Stimulated activated naive CD8-positive, alpha-beta T cell treated with anti-CD3 and anti-CD28 coated beads, Interleukin-15, Interleukin-2, amounts not matched to agents 100 ng/mL and 50 ng/mL, for 24 hours (primary cell): ENCODE measurements around the gene CTDNEP1.

ENCODE experiments used
- H3K27ac Mint-ChIP-seq: one replicate; pipeline ENCODE4 v1.8.0; 2021; ENCODE audit warnings: mild to moderate bottlenecking, mixed read lengths
- H3K27me3 Mint-ChIP-seq: one replicate; pipeline ENCODE4 v1.8.0; 2021; ENCODE audit warnings: mixed read lengths
- H3K36me3 Mint-ChIP-seq: one replicate; pipeline ENCODE4 v1.8.0; 2021; ENCODE audit warnings: low read depth, mixed read lengths
- H3K4me1 Mint-ChIP-seq: one replicate; pipeline ENCODE4 v1.8.0; 2021; ENCODE audit warnings: low read depth, mixed read lengths
- H3K4me3 Mint-ChIP-seq: one replicate; pipeline ENCODE4 v1.8.0; 2021; ENCODE audit warnings: mild to moderate bottlenecking, mixed read lengths
- H3K9me3 Mint-ChIP-seq: one replicate; pipeline ENCODE4 v1.8.0; 2021; ENCODE audit warnings: mixed read lengths

Gene CTDNEP1

GRCh38 chr17:7233701-7234082, 17.8 kb downstream of the CTDNEP1 start:
- Mint-ChIP-seq H3K27ac (peak overlapping the region; percentile 92), H3K36me3 (peaks cover 49% of the 10 kb centered on the region), H3K27me3 (no peaks in the 10 kb centered on the region), H3K4me1 (peaks cover 61% of the 10 kb centered on the region), H3K9me3 (no peaks in the 10 kb centered on the region), H3K4me3 (peak overlapping the region; percentile 95)

GRCh38 chr17:7232114-7232513, 19.4 kb downstream of the CTDNEP1 start:
- Mint-ChIP-seq H3K27me3 (no peaks in the 10 kb centered on the region), H3K4me3 (peak overlapping the region; percentile 95), H3K4me1 (peaks cover 66% of the 10 kb centered on the region), H3K36me3 (peaks cover 56% of the 10 kb centered on the region), H3K27ac (peak overlapping the region; percentile 28), H3K9me3 (no peaks in the 10 kb centered on the region)

GRCh38 chr17:7229504-7229903, 22.0 kb downstream of the CTDNEP1 start:
- Mint-ChIP-seq H3K27ac (no peak overlapping the region), H3K4me3 (no peak overlapping the region), H3K9me3 (no peaks in the 10 kb centered on the region), H3K27me3 (no peaks in the 10 kb centered on the region), H3K36me3 (peaks cover 40% of the 10 kb centered on the region), H3K4me1 (peaks cover 40% of the 10 kb centered on the region)

DNA sequence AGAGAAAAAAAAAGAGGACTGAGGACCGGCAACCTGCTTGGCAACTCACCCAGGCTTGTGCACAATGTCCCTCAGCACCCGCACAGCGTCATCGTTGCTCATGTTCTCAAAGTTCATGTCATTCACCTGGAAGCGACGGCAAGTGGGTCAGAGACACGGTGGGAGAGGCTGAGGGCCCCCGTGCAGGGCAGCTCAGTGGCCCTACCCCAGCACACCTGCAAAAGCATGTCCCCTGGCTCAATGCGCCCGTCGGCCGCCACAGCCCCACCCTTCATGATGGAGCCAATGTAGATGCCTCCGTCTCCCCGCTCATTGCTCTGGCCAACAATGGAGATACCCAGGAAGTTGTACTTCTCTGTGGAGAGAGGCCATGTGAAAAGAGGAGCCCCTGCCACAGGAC, 22.6 kb downstream of the CTDNEP1 start:
- Mint-ChIP-seq H3K9me3 (no peaks in the 10 kb centered on the region), H3K36me3 (peaks cover 40% of the 10 kb centered on the region), H3K4me1 (peaks cover 36% of the 10 kb centered on the region), H3K27ac (no peak overlapping the region), H3K27me3 (no peaks in the 10 kb centered on the region), H3K4me3 (no peak overlapping the region)

DNA sequence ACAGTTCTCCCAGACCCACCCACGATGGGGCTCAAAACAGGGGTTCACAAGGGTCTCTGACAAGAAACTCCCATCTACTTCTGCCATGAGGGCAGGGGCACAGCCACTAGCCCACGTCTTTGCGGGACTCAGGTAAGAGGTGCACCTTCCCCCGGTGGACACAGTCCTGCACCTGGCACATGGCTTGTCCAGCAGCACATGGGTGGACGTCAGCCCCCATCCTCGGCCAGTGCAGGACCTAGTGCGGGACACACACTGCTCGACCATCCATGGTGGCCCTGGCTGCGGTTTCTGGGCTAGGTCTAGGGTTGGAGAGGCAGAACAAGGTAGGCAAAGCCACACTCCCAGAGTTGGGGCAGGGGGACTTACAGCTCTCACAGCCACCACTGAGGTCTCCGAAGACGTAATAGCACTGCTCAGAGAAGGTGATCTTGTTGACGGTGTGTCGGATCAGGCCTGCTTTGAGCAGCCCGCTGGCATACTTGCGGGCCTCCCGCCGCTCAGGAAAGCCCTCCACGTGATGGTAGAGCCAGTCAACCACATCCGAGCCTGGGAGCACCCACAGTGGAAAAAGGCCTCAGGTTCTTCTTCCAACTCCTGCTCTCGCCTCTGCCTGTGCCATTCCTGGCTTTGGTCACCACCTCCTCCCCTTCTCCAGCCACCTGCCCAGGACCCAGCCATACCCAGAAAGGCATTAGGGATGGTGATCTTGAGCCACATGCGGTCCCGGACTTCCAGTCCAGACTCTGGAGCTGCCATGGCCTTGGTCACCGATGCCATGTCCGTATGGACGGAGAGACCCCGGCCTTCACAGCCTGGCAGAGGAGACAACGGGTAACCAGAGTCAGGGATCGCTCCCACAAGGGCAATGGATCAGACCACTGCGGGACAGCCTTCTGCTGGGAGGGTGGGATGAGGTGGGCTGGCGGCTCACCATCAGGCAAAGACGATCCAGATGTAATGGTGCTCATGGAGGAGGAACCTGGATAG, 24.5 kb downstream of the CTDNEP1 start:
- H3K27me3 Mint-ChIP-seq: no peaks in the 10 kb centered on the region
- no peaks in the 10 kb centered on the region for H3K9me3 Mint-ChIP-seq
- peaks cover 40% of the 10 kb centered on the region for H3K36me3 Mint-ChIP-seq
- H3K27ac Mint-ChIP-seq: no peak overlapping the region
- H3K4me3 Mint-ChIP-seq: no peak overlapping the region
- H3K4me1 Mint-ChIP-seq: peaks cover 19% of the 10 kb centered on the region

- no peaks in the 10 kb centered on the region for H3K27me3 Mint-ChIP-seq
- H3K36me3 Mint-ChIP-seq: peaks cover 38% of the 10 kb centered on the region
- no peaks in the 10 kb centered on the region for H3K9me3 Mint-ChIP-seq
- H3K27ac Mint-ChIP-seq: no peak overlapping the region
- H3K4me1 Mint-ChIP-seq: peaks cover 21% of the 10 kb centered on the region
- no peak overlapping the region for H3K4me3 Mint-ChIP-seq
These were observed 25.7 kb downstream of the CTDNEP1 start for GRCh38 chr17:7225711-7226331.

GRCh38 chr17:7224661-7225111, 26.8 kb downstream of the CTDNEP1 start:
- peaks cover 38% of the 10 kb centered on the region for H3K36me3 Mint-ChIP-seq
- no peak overlapping the region for H3K4me3 Mint-ChIP-seq
- H3K4me1 Mint-ChIP-seq: peaks cover 28% of the 10 kb centered on the region
- no peaks in the 10 kb centered on the region for H3K9me3 Mint-ChIP-seq
- H3K27ac Mint-ChIP-seq: no peak overlapping the region
- H3K27me3 Mint-ChIP-seq: no peaks in the 10 kb centered on the region

- Mint-ChIP-seq H3K4me3 (no peak overlapping the region), H3K36me3 (peaks cover 33% of the 10 kb centered on the region), H3K9me3 (no peaks in the 10 kb centered on the region), H3K27me3 (no peaks in the 10 kb centered on the region), H3K4me1 (peaks cover 33% of the 10 kb centered on the region), H3K27ac (no peak overlapping the region)
These were observed 27.4 kb downstream of the CTDNEP1 start for GRCh38 chr17:7224110-7224509.

- H3K27ac Mint-ChIP-seq: no peak overlapping the region
- H3K36me3 Mint-ChIP-seq: peaks cover 26% of the 10 kb centered on the region
- H3K4me3 Mint-ChIP-seq: no peak overlapping the region
These were observed 28.2 kb downstream of the CTDNEP1 start for GRCh38 chr17:7223375-7223774.

DNA sequence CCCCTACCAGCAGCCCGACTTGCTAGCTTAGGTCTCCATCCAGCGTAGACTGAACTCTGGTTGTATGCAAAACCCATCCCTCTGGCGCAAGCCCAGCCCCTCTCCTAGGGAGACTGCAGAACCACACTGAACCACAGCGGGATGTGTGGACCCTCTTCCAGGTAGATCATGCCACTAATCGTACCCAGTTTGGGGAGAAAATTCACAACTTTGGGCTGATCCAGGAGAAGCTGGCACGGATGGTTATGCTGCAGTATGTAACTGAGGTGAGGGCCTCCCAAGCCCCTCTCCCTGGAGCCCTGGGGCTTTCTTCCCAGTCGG, 28.6 kb downstream of the CTDNEP1 start:
- H3K9me3 Mint-ChIP-seq: no peaks in the 10 kb centered on the region
- peaks cover 33% of the 10 kb centered on the region for H3K4me1 Mint-ChIP-seq
- no peak overlapping the region for H3K27ac Mint-ChIP-seq
- no peak overlapping the region for H3K4me3 Mint-ChIP-seq
- H3K27me3 Mint-ChIP-seq: no peaks in the 10 kb centered on the region
- peaks cover 22% of the 10 kb centered on the region for H3K36me3 Mint-ChIP-seq

More at GRCh38 chr17:7223375-7223774, 28.2 kb downstream of the CTDNEP1 start:
- Mint-ChIP-seq H3K27me3 (no peaks in the 10 kb centered on the region), H3K9me3 (no peaks in the 10 kb centered on the region), H3K4me1 (peaks cover 33% of the 10 kb centered on the region)

DNA sequence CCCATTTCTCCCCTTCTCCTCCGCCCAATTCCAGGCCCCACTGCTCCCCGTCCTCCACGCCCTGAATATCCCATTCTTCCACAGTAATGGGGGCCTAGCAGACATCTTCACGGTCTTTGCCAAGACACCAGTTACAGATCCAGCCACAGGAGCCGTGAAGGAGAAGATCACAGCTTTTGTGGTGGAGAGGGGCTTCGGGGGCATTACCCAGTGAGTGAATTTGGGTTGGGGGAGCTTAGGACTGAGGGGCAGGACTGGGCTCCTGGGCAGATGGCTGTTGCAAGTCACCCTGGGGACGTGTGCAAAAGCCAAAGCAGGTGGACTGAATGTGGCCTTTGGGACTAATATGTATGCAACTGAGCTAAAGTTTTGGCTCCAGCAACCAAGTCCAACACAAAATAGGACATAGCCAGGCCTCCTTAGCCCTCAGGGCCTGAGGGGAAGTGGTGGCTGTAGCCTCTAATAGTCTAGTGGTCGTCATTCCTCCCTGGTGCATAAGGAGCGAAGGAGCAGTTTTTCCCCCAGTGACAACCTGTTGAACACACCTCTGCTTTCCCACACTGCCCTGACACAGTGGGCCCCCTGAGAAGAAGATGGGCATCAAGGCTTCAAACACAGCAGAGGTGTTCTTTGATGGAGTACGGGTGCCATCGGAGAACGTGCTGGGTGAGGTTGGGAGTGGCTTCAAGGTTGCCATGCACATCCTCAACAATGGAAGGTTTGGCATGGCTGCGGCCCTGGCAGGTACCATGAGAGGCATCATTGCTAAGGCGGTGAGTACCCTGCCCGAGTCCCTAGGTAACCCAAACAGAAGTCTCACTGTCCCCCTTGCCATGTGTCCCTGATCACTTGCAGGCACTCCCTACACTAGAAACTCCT, 29.2 kb downstream of the CTDNEP1 start:
- H3K36me3 Mint-ChIP-seq: peaks cover 19% of the 10 kb centered on the region
- H3K4me3 Mint-ChIP-seq: no peak overlapping the region
- no peak overlapping the region for H3K27ac Mint-ChIP-seq

DNA sequence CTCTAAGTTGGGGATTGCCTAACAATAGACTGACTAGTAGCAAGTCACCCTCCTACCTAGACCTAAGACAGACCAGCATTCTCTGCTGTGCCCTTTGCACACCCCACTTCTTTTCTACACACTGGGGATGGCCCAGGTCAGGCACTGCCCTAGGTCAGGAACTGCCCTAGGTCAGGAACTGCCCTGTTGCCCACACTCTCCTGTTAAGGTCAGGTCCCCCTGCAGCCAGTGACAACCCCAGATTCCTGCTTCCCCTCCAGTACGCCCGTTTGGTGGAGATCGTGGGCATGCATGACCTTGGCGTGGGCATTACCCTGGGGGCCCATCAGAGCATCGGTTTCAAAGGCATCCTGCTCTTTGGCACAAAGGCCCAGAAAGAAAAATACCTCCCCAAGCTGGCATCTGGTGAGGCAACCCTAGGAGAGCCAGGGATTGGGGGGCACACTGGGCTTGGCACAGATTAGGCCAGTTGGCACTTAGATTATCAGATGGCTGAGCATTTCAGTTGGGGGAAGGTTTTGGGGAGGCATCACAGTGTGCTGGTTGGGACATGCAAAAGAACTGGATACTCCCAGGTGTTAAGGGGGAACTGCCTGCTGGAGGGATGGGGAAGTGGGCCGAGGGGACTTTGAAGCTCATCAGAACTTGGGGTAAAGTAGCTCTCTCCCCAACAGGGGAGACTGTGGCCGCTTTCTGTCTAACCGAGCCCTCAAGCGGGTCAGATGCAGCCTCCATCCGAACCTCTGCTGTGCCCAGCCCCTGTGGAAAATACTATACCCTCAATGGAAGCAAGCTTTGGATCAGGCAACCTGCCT, 30.0 kb downstream of the CTDNEP1 start:
- no peaks in the 10 kb centered on the region for H3K27me3 Mint-ChIP-seq
- no peaks in the 10 kb centered on the region for H3K9me3 Mint-ChIP-seq
- H3K27ac Mint-ChIP-seq: peak overlapping the region; percentile 93
- peaks cover 41% of the 10 kb centered on the region for H3K4me1 Mint-ChIP-seq
- peak overlapping the region; percentile 91 for H3K4me3 Mint-ChIP-seq
- peaks cover 13% of the 10 kb centered on the region for H3K36me3 Mint-ChIP-seq

More for the DNA sequence above, 29.2 kb downstream of the CTDNEP1 start:
- Mint-ChIP-seq H3K9me3 (no peaks in the 10 kb centered on the region), H3K4me1 (peaks cover 36% of the 10 kb centered on the region), H3K27me3 (no peaks in the 10 kb centered on the region)

DNA sequence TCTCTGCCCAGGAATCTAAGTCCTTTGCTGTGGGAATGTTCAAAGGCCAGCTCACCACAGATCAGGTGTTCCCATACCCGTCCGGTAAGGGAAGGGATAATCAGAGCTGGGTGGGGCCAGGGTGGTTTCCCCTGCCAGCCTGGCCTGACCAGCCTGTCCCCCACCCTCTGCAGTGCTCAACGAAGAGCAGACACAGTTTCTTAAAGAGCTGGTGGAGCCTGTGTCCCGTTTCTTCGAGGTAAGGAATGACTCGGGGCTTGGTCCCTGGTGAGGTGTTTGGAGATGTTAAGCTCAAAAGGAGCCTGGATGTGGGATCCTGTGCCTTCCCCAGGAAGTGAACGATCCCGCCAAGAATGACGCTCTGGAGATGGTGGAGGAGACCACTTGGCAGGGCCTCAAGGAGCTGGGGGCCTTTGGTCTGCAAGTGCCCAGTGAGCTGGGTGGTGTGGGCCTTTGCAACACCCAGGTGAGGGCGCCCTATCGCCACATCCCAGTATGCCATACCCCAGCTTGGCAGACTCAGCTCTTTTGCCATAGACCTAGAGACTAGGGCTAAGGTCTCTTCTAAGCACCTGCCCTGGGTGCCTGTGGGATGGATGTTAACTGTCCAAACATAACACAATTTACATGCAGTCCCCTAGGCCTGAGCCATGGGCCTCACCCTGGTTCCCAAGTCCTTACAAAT, 30.8 kb downstream of the CTDNEP1 start:
- Mint-ChIP-seq H3K27ac (peak overlapping the region; percentile 93), H3K36me3 (peaks cover 10% of the 10 kb centered on the region), H3K9me3 (no peaks in the 10 kb centered on the region), H3K27me3 (no peaks in the 10 kb centered on the region), H3K4me3 (peak overlapping the region; percentile 91), H3K4me1 (peaks cover 48% of the 10 kb centered on the region)
